HUDEP-2 (cell line): ENCODE results near the gene DISC1.
"Not testable (repeated sequence)": the region's sequence is repeated elsewhere in the genome, so short reads cannot be mapped to it uniquely, and the experiment has no call there.

Source experiments
- DNase-seq, 76 experiments: peaks; one replicate each; lab custom pipeline; 2025; ENCODE audit not compliant: unreplicated experiment in 76 of 76; lab: John Stamatoyannopoulos, UW

Gene DISC1

GRCh38 chr1:231871878-231872277, 245.3 kb downstream of the DISC1 start:
- DNase-seq = no peak

- no peak for DNase-seq
Measured at GRCh38 chr1:231872461-231872910, 245.9 kb downstream of the DISC1 start.

- DNase-seq = no peak
Measured at GRCh38 chr1:231878737-231879136, 252.1 kb downstream of the DISC1 start.

GRCh38 chr1:231879296-231879695, 252.7 kb downstream of the DISC1 start:
- DNase-seq = no peak

GRCh38 chr1:231882333-231882732, 255.7 kb downstream of the DISC1 start:
- DNase-seq = no peak

GRCh38 chr1:231882790-231883189, 256.2 kb downstream of the DISC1 start:
- no peak for DNase-seq

- no peak for DNase-seq
Measured at GRCh38 chr1:231883382-231883781, 256.8 kb downstream of the DISC1 start.

GRCh38 chr1:231885209-231885854, 258.7 kb downstream of the DISC1 start:
- DNase-seq = no peak

GRCh38 chr1:231887166-231887565, 260.6 kb downstream of the DISC1 start:
- no peak for DNase-seq

GRCh38 chr1:231887866-231888265, 261.3 kb downstream of the DISC1 start:
- no peak for DNase-seq

- no peak for DNase-seq
Measured at GRCh38 chr1:231890791-231891190, 264.2 kb downstream of the DISC1 start.

GRCh38 chr1:231893400-231894102, 267.0 kb downstream of the DISC1 start:
- DNase-seq = no peak

GRCh38 chr1:231896806-231897205, 270.2 kb downstream of the DISC1 start:
- DNase-seq = peak in 7 of 76 experiments; percentile 5 to 45 (median 31)

- no peak for DNase-seq
Measured at GRCh38 chr1:231899046-231899445, 272.5 kb downstream of the DISC1 start.

- no peak for DNase-seq
Measured at GRCh38 chr1:231899713-231900435, 273.3 kb downstream of the DISC1 start.

GRCh38 chr1:231903586-231904081, 277.0 kb downstream of the DISC1 start:
- no peak for DNase-seq

GRCh38 chr1:231907310-231907709, 280.7 kb downstream of the DISC1 start:
- not testable (repeated sequence) for DNase-seq

- no peak for DNase-seq
Measured at GRCh38 chr1:231913493-231913892, 286.9 kb downstream of the DISC1 start.

- DNase-seq = no peak
Measured at GRCh38 chr1:231918239-231919015, 291.8 kb downstream of the DISC1 start.

- no peak for DNase-seq
Measured at GRCh38 chr1:231919239-231919885, 292.8 kb downstream of the DISC1 start.
